Osteocyte (in vitro differentiated cells): ENCODE results near the gene BRMS1L. TPM values are rescaled to one million over a fixed set of nuclear protein-coding genes. Genes with fewer than 3 reads are reported as not detected.

ENCODE experiments used
- DNase-seq: peaks from one replicate; pipeline ENCODE4 v3.0.0; 2021; ENCODE audit warnings: mixed read lengths; ENCODE audit not compliant: unreplicated experiment; ENCODE audit errors: extremely low spot score
- H3K27ac Mint-ChIP-seq: one replicate; pipeline ENCODE4 v1.8.0; 2021; ENCODE audit warnings: mild to moderate bottlenecking, mixed read lengths; ENCODE audit not compliant: unreplicated experiment
- H3K27me3 Mint-ChIP-seq: one replicate; pipeline ENCODE4 v1.8.0; 2021; ENCODE audit warnings: mixed read lengths; ENCODE audit not compliant: unreplicated experiment
- H3K36me3 Mint-ChIP-seq: one replicate; pipeline ENCODE4 v1.8.0; 2021; ENCODE audit warnings: mixed read lengths; ENCODE audit not compliant: unreplicated experiment
- H3K4me1 Mint-ChIP-seq: one replicate; pipeline ENCODE4 v1.8.0; 2021; ENCODE audit warnings: mixed read lengths; ENCODE audit not compliant: unreplicated experiment
- H3K4me3 Mint-ChIP-seq: one replicate; pipeline ENCODE4 v1.8.0; 2021; ENCODE audit warnings: mild to moderate bottlenecking, moderate library complexity, mixed read lengths; ENCODE audit not compliant: unreplicated experiment
- H3K9me3 Mint-ChIP-seq: one replicate; pipeline ENCODE4 v1.8.0; 2021; ENCODE audit warnings: mixed read lengths; ENCODE audit not compliant: unreplicated experiment
- total RNA-seq: library from RNA; stranded (reverse); gene quantifications from 2 replicates; pipeline ENCODE4 v1.2.1, GENCODE V29; 2021
- TF ChIP-seq, protein P1 (sequence below): fragments of 200-600 bp; sonication (generic); IDR thresholded peaks from 2 replicates; pipeline ENCODE4 v1.5.0; 2021; ENCODE audit warnings: antibody characterized with exemption, mild to moderate bottlenecking, moderate library complexity

Gene BRMS1L
- total RNA-seq, 1 donor from 2014 or later: 13.5 TPM

DNA sequence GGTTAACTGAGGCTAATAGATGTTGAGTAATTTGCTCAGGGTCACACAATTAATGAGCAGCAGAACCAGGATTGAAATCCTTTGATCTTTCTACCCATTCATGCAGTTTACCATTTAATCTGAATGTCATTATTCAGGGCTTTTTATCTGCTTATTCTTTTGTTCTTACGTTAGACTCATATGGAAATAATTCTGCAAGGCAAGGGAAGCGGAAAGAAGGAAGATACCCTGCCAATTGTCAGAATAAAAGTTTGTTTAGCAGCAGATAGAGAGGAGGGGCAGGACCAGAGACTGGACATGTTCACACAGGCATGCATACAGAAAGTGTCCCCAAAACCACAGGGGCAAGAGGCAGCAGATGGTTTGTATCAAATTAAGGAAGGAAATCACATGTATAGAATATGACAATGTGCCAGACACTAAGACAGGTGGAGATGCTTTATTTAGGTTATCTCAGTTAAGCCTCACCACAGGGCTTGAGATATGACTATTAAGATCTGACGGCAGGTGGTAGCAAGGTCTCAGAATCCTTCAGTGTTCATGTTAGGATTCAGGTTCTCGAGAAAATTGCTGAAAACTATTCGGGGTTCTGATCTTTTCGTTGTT is 29.8 kb downstream of the BRMS1L start:
- TF ChIP-seq, protein P1, sequence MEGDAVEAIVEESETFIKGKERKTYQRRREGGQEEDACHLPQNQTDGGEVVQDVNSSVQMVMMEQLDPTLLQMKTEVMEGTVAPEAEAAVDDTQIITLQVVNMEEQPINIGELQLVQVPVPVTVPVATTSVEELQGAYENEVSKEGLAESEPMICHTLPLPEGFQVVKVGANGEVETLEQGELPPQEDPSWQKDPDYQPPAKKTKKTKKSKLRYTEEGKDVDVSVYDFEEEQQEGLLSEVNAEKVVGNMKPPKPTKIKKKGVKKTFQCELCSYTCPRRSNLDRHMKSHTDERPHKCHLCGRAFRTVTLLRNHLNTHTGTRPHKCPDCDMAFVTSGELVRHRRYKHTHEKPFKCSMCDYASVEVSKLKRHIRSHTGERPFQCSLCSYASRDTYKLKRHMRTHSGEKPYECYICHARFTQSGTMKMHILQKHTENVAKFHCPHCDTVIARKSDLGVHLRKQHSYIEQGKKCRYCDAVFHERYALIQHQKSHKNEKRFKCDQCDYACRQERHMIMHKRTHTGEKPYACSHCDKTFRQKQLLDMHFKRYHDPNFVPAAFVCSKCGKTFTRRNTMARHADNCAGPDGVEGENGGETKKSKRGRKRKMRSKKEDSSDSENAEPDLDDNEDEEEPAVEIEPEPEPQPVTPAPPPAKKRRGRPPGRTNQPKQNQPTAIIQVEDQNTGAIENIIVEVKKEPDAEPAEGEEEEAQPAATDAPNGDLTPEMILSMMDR: no peak
- no peaks in the 10 kb centered on the region for H3K27me3 Mint-ChIP-seq
- no peak overlapping the region for H3K27ac Mint-ChIP-seq
- DNase-seq: no peak
- no peaks in the 10 kb centered on the region for H3K4me1 Mint-ChIP-seq
- H3K4me3 Mint-ChIP-seq: no peak overlapping the region
- H3K36me3 Mint-ChIP-seq: peaks cover 30% of the 10 kb centered on the region
- H3K9me3 Mint-ChIP-seq: peaks cover 13% of the 10 kb centered on the region

DNA sequence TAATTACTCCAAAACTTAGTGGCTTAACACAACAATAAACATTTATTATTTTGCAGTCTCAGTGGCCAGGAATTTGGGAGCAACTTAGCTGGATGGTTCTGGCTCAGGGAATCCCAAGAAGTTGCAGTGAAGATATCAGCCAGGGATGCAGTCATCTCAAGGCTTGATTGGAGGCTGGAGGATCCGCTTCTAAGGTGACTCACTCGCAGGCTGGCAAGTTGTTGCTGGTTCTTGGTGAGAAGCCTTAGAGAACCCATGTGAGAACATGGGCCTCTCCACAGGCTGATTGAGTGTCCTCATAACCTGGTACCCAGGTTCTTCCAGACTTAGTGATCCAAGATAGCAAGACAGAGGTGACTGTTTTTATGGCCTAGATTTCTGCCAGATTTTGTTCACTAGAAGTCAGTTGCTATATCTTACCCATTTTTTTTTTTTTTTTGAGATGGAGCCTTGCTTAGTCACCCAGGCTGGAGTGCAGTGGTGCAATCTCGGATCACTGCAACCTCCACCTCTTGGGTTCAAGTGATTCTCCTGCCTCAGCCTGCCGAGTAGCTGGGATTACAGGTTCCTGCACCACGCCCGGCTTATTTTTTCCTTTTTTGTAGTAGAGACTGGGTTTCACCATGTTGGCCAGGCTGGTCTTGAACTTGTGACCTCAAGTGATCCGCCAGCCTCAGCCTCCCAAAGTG is 32.5 kb downstream of the BRMS1L start:
- Mint-ChIP-seq H3K27me3 (no peaks in the 10 kb centered on the region), H3K4me1 (no peaks in the 10 kb centered on the region), H3K36me3 (peaks cover 25% of the 10 kb centered on the region), H3K4me3 (no peak overlapping the region), H3K9me3 (no peaks in the 10 kb centered on the region), H3K27ac (no peak overlapping the region)
- TF ChIP-seq, protein P1: no peak
- no peak for DNase-seq

- Mint-ChIP-seq H3K4me3 (no peak overlapping the region), H3K4me1 (peaks cover 6% of the 10 kb centered on the region), H3K27me3 (no peaks in the 10 kb centered on the region), H3K9me3 (no peaks in the 10 kb centered on the region), H3K36me3 (peaks cover 36% of the 10 kb centered on the region), H3K27ac (no peak overlapping the region)
- TF ChIP-seq, protein P1: no peak
- no peak for DNase-seq
Observed at GRCh38 chr14:35861204-35861868, 35.2 kb downstream of the BRMS1L start.

- H3K9me3 Mint-ChIP-seq: no peaks in the 10 kb centered on the region
- peaks cover 39% of the 10 kb centered on the region for H3K36me3 Mint-ChIP-seq
- no peaks in the 10 kb centered on the region for H3K27me3 Mint-ChIP-seq
- DNase-seq: no peak
- peaks cover 20% of the 10 kb centered on the region for H3K4me1 Mint-ChIP-seq
- no peak overlapping the region for H3K4me3 Mint-ChIP-seq
- H3K27ac Mint-ChIP-seq: no peak overlapping the region
- TF ChIP-seq, protein P1: no peak
Observed at GRCh38 chr14:35865611-35866324, 39.6 kb downstream of the BRMS1L start.
